HG03045 (cell line): Measurements from ENCODE around the gene GUCY1A1.

ENCODE experiments used
- ATAC-seq: cut with Tn5 transposase; IDR thresholded peaks from one replicate; pipeline ENCODE4 v1.9.1; 2021; ENCODE audit warnings: mild to moderate bottlenecking, moderate library complexity; ENCODE audit not compliant: unreplicated experiment

The GUCY1A1 gene

GRCh38 chr4:155657985-155658680, 8.5 kb upstream of the GUCY1A1 start:
- no peak for ATAC-seq

DNA sequence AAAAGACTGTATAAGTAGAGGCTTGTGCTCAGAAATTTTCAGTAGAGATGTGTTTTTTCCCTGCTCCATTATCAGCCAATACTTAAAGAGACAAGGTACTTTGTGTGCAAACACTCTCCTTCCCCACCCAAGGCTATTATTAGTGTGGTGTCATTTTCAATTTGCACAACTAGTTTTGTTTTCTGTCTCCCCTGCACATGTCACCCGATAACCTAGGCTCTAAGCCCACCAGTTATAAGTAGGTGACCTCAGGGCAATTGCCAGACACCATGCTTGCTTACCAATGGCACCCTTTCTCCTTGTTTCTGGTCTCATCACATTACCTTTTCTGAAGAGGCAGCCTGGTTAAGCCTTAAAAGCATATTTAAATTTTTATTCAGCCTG, 8.0 kb upstream of the GUCY1A1 start:
- no peak for ATAC-seq

DNA sequence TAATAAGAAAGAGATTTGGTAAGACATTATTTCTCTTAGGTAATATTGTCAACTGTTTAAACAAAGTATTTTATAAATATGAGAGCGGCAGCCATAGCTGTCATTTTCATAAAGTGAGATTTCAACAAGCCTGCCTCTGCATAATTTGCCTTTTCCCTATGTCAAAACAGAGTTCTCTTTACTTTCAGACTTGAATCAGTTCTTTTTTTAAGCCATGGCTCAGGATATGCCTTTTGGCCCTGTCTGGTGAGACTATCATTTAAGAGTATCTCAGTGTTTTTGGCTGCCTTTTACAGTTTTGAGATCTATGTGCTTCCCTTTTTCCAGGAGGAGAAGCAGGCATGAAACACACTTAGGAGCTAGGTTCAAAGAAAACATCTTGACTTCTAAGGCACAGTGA, 7.5 kb upstream of the GUCY1A1 start:
- no peak for ATAC-seq

DNA sequence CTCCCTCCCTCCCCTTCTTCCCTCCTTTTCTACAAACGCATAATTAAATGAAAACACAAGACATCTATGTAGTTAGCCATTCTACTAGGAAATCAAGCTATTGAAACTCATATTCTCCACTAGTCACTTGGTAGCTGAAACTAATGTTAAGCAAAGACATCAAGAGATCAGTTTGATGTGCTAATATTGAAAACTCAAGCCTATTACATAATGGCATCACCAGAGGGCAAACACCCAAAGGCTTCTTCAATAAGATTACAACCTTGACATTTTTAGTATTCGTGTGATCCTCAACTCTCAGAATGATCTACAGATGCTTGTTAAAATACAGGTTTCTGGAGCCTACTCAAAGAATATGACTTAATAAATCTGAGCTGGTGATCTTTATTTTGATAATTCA, 6.2 kb upstream of the GUCY1A1 start:
- no peak for ATAC-seq

DNA sequence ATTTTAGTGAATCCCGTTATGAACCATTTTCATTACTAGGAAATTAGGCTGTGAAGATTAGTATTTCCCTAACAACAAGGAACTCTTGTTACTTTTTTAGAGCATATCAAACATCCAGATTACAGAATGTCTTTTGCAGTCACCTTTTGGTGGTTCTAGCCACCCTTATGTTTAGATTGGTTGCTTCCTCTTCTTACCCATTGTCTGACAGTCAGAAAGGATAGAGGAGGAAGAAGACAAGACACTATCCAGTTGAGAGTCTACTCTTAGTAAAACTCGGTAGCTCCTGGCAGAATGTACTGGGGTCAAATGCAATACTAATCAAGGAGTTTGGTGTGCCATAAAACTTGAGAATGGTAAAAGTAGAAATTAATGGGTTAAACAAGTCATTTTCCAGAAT, 1.6 kb upstream of the GUCY1A1 start:
- ATAC-seq, result no peak

DNA sequence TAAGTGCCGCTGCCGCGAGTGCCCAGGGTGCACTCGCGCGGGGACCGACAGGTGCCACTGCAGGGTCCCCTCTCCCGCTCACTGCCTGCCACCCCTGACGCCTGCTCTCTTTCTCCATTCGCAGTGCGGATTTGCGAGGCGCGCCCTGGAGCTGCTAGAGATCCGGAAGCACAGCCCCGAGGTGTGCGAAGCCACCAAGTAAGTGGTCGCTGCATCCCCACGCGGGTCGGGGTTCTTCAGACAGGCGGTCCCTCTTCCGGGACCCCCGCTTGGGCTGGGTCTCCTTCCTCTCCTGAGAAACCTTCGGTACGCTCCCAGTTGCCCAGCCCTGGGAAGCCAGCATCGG, 547 bp downstream of the GUCY1A1 start:
- peak; percentile 53 for ATAC-seq

DNA sequence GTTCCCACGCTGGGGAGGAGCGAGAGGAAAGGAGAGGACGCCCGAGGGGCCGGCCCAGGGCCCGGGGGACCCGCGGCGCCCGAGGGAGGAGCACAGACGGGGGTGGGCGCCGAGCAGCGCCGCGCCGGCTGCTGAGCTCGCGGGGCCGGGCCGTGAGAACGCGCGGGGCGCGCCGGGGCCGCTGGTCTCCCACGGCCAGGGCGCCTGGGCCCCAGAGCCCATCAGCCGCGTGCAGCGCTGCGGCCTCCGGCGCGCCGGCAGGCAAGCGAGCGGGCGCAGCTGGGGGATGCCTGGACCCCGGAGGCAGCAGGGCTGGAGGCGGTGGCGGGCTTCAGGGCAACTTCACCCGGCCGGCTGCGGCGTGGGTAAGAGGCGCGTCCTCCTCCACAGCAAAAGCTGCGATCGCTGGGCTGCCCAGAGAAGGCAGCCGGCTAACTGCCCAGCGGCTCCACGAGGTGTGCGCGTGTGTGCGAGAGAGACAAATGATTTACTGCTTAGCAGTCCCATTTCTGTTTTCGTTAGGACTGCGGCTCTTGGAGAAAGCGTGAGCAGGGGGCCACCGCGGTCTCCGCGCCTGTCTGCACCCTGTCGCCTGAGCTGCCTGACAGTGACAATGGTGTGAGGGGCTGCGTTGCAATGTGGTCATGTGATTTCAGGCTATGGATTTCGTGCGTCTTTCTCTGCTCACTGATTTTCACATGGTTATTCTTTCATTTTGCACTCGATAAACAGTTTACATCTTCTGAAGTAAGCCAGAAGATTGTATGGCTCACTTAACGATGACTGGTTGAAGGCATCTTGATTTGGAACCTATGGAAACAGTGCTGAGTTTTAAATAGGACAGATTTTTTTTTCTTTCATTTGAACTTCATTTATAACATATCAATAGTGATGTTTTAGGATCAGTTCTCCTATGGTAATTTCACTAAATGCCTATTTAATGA, 1.2 kb downstream of the GUCY1A1 start:
- ATAC-seq, result peak; percentile 38

DNA sequence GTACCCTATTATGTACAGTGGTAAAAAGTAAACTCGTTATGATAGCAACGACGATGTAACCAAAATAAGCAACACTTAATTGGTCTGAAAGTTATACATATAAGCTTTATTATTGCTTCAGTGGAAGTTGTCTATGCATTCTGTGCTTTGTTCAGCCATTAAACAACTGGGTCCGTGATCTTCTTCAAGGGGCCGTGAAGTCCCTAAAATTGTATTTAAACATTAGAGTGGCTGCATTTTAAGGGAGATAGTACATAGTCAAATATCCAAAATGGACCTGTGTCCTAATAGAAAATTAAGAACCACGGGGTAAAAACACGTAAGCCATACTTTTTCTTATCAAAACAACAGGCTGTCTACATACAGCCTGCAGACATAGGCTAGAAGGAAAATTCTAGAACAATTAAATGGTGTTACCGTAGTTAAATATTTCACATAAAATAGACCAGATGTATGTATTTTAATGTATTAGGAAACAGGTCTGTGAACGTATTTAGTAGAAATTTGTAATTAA, 2.1 kb downstream of the GUCY1A1 start:
- ATAC-seq, result no peak

- no peak for ATAC-seq
These were observed 5.7 kb downstream of the GUCY1A1 start for GRCh38 chr4:155672342-155672741.

DNA sequence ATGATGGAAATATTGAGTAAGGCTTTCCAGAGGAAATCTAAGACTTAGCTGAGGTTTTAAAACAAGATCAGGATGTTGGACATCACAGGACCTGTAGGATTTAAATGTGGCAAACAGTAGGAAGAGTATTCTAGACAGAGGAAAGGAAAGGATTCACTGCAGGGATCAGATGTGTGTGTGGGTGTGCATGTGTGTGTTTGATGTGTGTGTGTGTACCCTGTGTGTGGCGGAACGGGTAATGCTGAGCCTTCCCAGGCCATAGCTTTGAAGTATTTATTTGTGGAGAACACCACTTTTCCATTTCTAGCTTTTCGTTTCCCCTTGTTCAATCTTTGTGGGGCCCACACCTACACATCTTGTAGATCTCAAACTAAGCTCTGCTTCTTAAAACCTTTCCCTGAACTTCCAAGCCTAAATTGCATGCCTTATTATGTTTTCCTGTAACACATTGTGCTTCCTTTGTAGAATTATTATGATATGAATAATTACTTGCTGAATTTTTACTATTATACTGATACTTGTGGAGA, 6.9 kb downstream of the GUCY1A1 start:
- no peak for ATAC-seq

DNA sequence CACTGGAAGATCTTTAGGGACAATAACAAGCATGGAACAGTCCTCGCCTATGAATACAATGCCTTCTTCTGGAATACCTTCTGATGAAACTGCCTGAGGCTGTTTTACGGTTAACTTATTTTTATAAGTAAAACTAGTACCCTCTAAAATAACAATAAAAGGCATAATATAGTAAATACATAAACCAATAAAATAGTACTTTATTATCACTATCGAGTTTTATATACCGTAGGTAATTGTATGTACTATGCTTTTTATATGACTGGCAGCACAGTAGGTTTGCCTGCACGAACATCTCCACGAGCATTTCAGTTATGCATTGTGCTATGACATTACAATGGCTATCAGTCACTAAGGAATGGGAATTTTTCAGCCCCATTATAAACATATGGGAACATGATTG, 8.0 kb downstream of the GUCY1A1 start:
- no peak for ATAC-seq

- ATAC-seq, result no peak
These were observed 9.2 kb downstream of the GUCY1A1 start for GRCh38 chr4:155675709-155676429.

DNA sequence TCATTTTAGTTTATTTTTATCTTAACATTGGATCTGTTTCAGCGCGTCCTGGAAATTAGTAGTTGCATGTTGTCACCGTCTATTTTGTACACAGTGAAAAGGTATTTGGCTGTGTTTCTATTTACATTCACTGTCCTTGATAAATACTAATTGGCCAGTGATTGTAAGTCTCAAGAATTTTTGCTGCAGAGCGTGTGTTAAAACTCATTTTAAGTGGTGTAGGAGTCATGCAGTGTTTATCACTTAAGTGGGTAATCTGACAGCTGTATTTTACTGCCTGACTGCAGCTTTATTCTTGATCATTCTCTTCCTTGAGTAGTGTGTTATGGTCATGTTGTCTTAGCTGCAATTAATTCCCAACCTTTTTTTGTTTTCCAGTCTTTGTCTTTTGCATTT, 9.8 kb downstream of the GUCY1A1 start:
- ATAC-seq, result no peak

DNA sequence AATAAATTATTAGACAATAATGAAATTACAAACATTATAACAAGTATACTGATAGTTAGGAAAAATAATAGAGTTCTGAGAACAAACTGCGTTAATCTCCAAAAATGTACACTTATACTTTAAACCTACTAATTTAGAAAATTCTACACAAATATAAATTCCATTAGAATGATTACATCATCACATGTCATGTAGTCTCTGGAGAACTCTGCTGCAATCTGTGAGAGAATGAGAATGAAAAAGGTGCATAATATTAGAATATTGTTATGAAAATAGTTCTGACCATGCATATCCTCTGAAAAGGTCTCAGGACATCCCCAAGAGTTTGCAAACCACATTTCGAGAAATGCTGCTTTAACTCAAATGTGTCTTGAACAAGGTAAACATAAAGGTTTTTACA, 11.4 kb downstream of the GUCY1A1 start:
- no peak for ATAC-seq

GRCh38 chr4:155679343-155679742, 12.7 kb downstream of the GUCY1A1 start:
- ATAC-seq, result no peak

DNA sequence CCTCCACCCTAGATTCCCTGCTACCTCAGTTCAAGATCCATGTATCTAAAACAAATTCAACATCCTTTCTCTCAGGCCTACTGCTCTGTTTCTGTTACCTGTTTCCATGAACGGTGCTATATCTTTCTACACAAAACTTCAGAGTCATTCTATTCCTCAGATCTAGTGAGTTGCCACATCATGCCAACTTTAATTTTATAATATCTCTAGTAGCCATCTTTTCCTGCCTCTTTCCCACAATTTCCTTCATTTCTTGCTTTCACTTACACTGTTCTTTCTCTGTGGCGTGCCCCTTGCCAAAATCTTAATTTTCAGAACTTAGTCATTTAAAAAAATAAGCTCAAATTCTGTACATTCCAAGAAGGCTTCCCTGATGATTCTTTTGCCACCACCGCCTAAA, 15.2 kb downstream of the GUCY1A1 start:
- ATAC-seq, result no peak

- ATAC-seq, result no peak
These were observed 17.8 kb downstream of the GUCY1A1 start for GRCh38 chr4:155684423-155684822.

DNA sequence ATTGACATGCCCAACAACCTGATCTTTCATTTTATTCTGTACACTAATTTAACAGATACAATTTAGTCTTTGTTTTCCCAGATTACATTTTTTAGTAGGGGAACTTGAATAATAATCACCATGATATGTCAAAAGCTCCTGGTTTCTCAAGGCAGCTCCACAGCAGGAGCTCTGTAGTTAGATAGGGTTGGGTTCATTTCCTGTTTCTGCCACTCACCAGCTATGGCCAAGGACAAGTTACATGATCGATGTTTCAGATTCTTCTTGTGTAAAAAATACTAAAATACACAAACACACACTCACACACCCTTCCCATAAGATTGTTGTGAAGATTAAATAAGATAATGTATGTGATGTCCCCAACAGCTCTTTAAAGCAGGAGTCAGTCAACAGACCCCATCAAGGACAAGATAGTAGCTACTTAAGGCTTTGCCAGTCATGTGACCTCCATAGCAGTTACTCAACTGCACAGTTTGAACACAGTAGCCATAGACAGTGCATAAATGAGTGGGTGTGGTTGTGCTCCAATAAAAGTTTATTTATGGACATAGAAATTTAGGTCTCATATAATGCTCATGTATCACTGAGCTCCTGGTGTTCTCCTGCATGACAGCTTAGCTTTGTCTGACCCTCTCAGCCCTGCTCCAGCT, 18.4 kb downstream of the GUCY1A1 start:
- no peak for ATAC-seq

DNA sequence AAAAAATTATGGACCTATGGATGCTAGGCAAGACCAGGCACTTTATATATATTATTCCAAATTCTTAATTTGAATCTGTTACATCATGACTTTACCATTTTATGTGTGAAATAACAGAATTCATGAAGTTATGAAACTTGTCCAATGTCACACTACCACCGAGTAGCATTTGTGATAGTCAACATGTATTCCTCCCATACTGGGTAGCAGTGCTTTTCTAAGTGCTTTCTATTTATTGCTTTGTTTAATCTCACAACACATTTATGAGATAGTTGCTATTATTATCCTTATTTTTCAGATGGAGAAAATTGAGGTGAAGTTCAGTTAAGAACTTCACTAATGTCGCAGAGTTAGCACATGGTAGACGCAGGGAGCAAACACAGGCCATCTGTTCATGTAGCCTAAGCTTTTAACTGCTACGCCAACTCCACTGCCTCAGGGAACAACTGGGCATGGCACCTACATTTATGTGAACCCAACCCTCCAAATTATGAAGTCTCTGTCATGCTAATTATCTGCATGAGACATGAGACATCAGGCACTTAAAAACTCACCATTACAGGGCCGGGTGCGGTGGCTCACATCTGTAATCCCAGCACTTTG, 20.8 kb downstream of the GUCY1A1 start:
- ATAC-seq, result no peak

GRCh38 chr4:155688211-155688610, 21.6 kb downstream of the GUCY1A1 start:
- no peak for ATAC-seq
